Neural progenitor cell (in vitro differentiated cells): Measurements from ENCODE around the gene ANKRD33.

Experiments
- CTCF ChIP-seq: fragments of 200-600 bp; sonication (generic); IDR thresholded peaks from 2 replicates; pipeline ENCODE4 v1.5.1; 2017; ENCODE audit warnings: antibody characterized with exemption, mild to moderate bottlenecking
- EZH2phosphoT487 ChIP-seq: fragments of 200-600 bp; sonication (generic); IDR thresholded peaks from 2 replicates; pipeline ENCODE4 v1.6.1; 2017; ENCODE audit warnings: antibody characterized with exemption

GRCh38 chr12:51866324-51866723, 21.6 kb upstream of the ANKRD33 start:
- no peak for TF ChIP-seq CTCF
- TF ChIP-seq EZH2phosphoT487, result no peak
